GM19351 (cell line): ENCODE measurements around the gene TLR2.

Experiments used
- ATAC-seq: cut with Tn5 transposase; IDR thresholded peaks from one replicate; pipeline ENCODE4 v1.9.1; 2021; ENCODE audit warnings: mild to moderate bottlenecking, moderate library complexity; ENCODE audit not compliant: unreplicated experiment

TLR2 gene

GRCh38 chr4:153684182-153684970, at the start of gene TLR2:
TLR2 (plus strand) TSS chr4:153684280; CDS start chr4:153702908, 18,628 bp downstream.
- peak; percentile 91 for ATAC-seq

GRCh38 chr4:153634738-153635353, 49.2 kb upstream of the TLR2 start:
- ATAC-seq = no peak

GRCh38 chr4:153635846-153636245, 48.2 kb upstream of the TLR2 start:
- ATAC-seq = no peak

GRCh38 chr4:153637201-153637600, 46.9 kb upstream of the TLR2 start:
- no peak for ATAC-seq

GRCh38 chr4:153638011-153638410, 46.1 kb upstream of the TLR2 start:
- ATAC-seq = no peak

GRCh38 chr4:153638999-153639398, 45.1 kb upstream of the TLR2 start:
- ATAC-seq = no peak

GRCh38 chr4:153639833-153640802, 44.0 kb upstream of the TLR2 start:
- ATAC-seq = no peak

GRCh38 chr4:153641532-153641931, 42.5 kb upstream of the TLR2 start:
- no peak for ATAC-seq

GRCh38 chr4:153643406-153644383, 40.4 kb upstream of the TLR2 start:
- ATAC-seq = peak; percentile 93

GRCh38 chr4:153645183-153645582, 38.9 kb upstream of the TLR2 start:
- no peak for ATAC-seq

- no peak for ATAC-seq
Observed at GRCh38 chr4:153646261-153646660, 37.8 kb upstream of the TLR2 start.

- no peak for ATAC-seq
Observed at GRCh38 chr4:153646978-153647377, 37.1 kb upstream of the TLR2 start.

- no peak for ATAC-seq
Observed at GRCh38 chr4:153647975-153648374, 36.1 kb upstream of the TLR2 start.

- ATAC-seq = no peak
Observed at GRCh38 chr4:153649572-153649991, 34.5 kb upstream of the TLR2 start.

GRCh38 chr4:153651116-153651515, 33.0 kb upstream of the TLR2 start:
- ATAC-seq = no peak

GRCh38 chr4:153651587-153651986, 32.5 kb upstream of the TLR2 start:
- peak; percentile 46 for ATAC-seq

GRCh38 chr4:153652051-153652784, 31.9 kb upstream of the TLR2 start:
- ATAC-seq = no peak

GRCh38 chr4:153655002-153655541, 29.0 kb upstream of the TLR2 start:
- no peak for ATAC-seq

- ATAC-seq = no peak
Observed at GRCh38 chr4:153655928-153656327, 28.2 kb upstream of the TLR2 start.
